ENCODE data around the gene DGKB.

GRCh38 chr7:14233868-14234369 is 668.6 kb downstream of the DGKB start:
- TF ChIP-seq CTCF (conservative IDR thresholded peaks at IDR 0.05) (no peak), EZH2 (IDR thresholded peaks at IDR 0.05; ENCODE audit: low read depth) (no peak)

All from PC-9 (cell line).